Activated naive CD8-positive, alpha-beta T cell treated with anti-CD3 and anti-CD28 coated beads, Interleukin-2, amount 50 U/mL, for 24 hours (primary cell): ENCODE data around the gene ZNRF2.
A peak's percentile ranks its signal among the peaks of the same experiment; 100 is the strongest.
"Not testable (repeated sequence)": the region's sequence is repeated elsewhere in the genome, so short reads cannot be mapped to it uniquely, and the experiment has no call there.

ENCODE experiments used
- ATAC-seq: fragments of 150-1000 bp; cut with Tn5 transposase; one replicate; pipeline ENCODE4 v1.10.0; 2021
- DNase-seq: peaks from one replicate; pipeline ENCODE4 v3.0.0; 2021
- H3K27ac Mint-ChIP-seq: one replicate; pipeline ENCODE4 v1.8.0; 2021; ENCODE audit warnings: mild to moderate bottlenecking, mixed read lengths
- H3K27me3 Mint-ChIP-seq: one replicate; pipeline ENCODE4 v1.8.0; 2021; ENCODE audit warnings: mixed read lengths
- H3K36me3 Mint-ChIP-seq: one replicate; pipeline ENCODE4 v1.8.0; 2021; ENCODE audit warnings: low read depth, mixed read lengths
- H3K4me1 Mint-ChIP-seq: one replicate; pipeline ENCODE4 v1.8.0; 2021; ENCODE audit warnings: mixed read lengths
- H3K4me3 Mint-ChIP-seq: one replicate; pipeline ENCODE4 v1.8.0; 2021; ENCODE audit warnings: mild to moderate bottlenecking, moderate library complexity, mixed read lengths
- H3K9me3 Mint-ChIP-seq: one replicate; pipeline ENCODE4 v1.8.0; 2021; ENCODE audit warnings: mixed read lengths

Gene ZNRF2

GRCh38 chr7:30273552-30273951 is 10.8 kb upstream of the ZNRF2 start:
- Mint-ChIP-seq H3K27me3 (no peaks in the 10 kb centered on the region), H3K4me3 (no peak overlapping the region), H3K9me3 (no peaks in the 10 kb centered on the region), H3K4me1 (peaks cover 3% of the 10 kb centered on the region), H3K36me3 (no peaks in the 10 kb centered on the region), H3K27ac (no peak overlapping the region)
- no peak for DNase-seq
- no peak for ATAC-seq

- no peaks in the 10 kb centered on the region for H3K9me3 Mint-ChIP-seq
- H3K27me3 Mint-ChIP-seq, result no peaks in the 10 kb centered on the region
- H3K4me1 Mint-ChIP-seq, result peaks cover 10% of the 10 kb centered on the region
- H3K27ac Mint-ChIP-seq, result no peak overlapping the region
- H3K4me3 Mint-ChIP-seq, result no peak overlapping the region
- H3K36me3 Mint-ChIP-seq, result no peaks in the 10 kb centered on the region
- ATAC-seq (no peak), DNase-seq (no peak)
These were observed 9.8 kb upstream of the ZNRF2 start for GRCh38 chr7:30274641-30275040.

GRCh38 chr7:30276203-30276900 is 8.0 kb upstream of the ZNRF2 start:
- DNase-seq (peak; percentile 43), ATAC-seq (peak; percentile 69)
- Mint-ChIP-seq H3K9me3 (no peaks in the 10 kb centered on the region), H3K27me3 (no peaks in the 10 kb centered on the region), H3K4me3 (no peak overlapping the region), H3K36me3 (no peaks in the 10 kb centered on the region), H3K27ac (no peak overlapping the region), H3K4me1 (peaks cover 13% of the 10 kb centered on the region)

- no peak for DNase-seq
- Mint-ChIP-seq H3K4me1 (peaks cover 15% of the 10 kb centered on the region), H3K27me3 (no peaks in the 10 kb centered on the region), H3K27ac (peak overlapping the region; percentile 15), H3K4me3 (no peak overlapping the region), H3K36me3 (no peaks in the 10 kb centered on the region), H3K9me3 (no peaks in the 10 kb centered on the region)
- no peak for ATAC-seq
These were observed 6.0 kb upstream of the ZNRF2 start for GRCh38 chr7:30278376-30278775.

- Mint-ChIP-seq H3K4me3 (peak overlapping the region; percentile 12), H3K27ac (peak overlapping the region; percentile 36), H3K4me1 (peaks cover 20% of the 10 kb centered on the region), H3K9me3 (no peaks in the 10 kb centered on the region), H3K36me3 (no peaks in the 10 kb centered on the region), H3K27me3 (no peaks in the 10 kb centered on the region)
- DNase-seq, result no peak
- peak; percentile 13 for ATAC-seq
These were observed 5.3 kb upstream of the ZNRF2 start for GRCh38 chr7:30278849-30279652.

GRCh38 chr7:30279653-30279904 is 4.8 kb upstream of the ZNRF2 start:
- ATAC-seq, result no peak
- H3K9me3 Mint-ChIP-seq, result no peaks in the 10 kb centered on the region
- peaks cover 21% of the 10 kb centered on the region for H3K4me1 Mint-ChIP-seq
- no peak for DNase-seq
- no peaks in the 10 kb centered on the region for H3K36me3 Mint-ChIP-seq
- peak overlapping the region; percentile 12 for H3K4me3 Mint-ChIP-seq
- no peaks in the 10 kb centered on the region for H3K27me3 Mint-ChIP-seq
- H3K27ac Mint-ChIP-seq, result peak overlapping the region; percentile 36

GRCh38 chr7:30280631-30281030 is 3.8 kb upstream of the ZNRF2 start:
- no peak for ATAC-seq
- Mint-ChIP-seq H3K4me3 (no peak overlapping the region), H3K4me1 (peaks cover 21% of the 10 kb centered on the region), H3K9me3 (no peaks in the 10 kb centered on the region), H3K27me3 (no peaks in the 10 kb centered on the region), H3K36me3 (no peaks in the 10 kb centered on the region), H3K27ac (no peak overlapping the region)
- DNase-seq, result no peak

GRCh38 chr7:30281263-30281662 is 3.1 kb upstream of the ZNRF2 start:
- DNase-seq (no peak), ATAC-seq (no peak)
- no peaks in the 10 kb centered on the region for H3K9me3 Mint-ChIP-seq
- H3K27ac Mint-ChIP-seq, result no peak overlapping the region
- H3K4me3 Mint-ChIP-seq, result no peak overlapping the region
- peaks cover 25% of the 10 kb centered on the region for H3K4me1 Mint-ChIP-seq
- H3K27me3 Mint-ChIP-seq, result no peaks in the 10 kb centered on the region
- peaks cover 5% of the 10 kb centered on the region for H3K36me3 Mint-ChIP-seq

- ATAC-seq, result no peak
- Mint-ChIP-seq H3K9me3 (no peaks in the 10 kb centered on the region), H3K4me3 (no peak overlapping the region), H3K27me3 (no peaks in the 10 kb centered on the region), H3K36me3 (peaks cover 8% of the 10 kb centered on the region), H3K27ac (no peak overlapping the region), H3K4me1 (peaks cover 28% of the 10 kb centered on the region)
- DNase-seq, result no peak
These were observed 2.6 kb upstream of the ZNRF2 start for GRCh38 chr7:30281791-30282190.

- no peak overlapping the region for H3K27ac Mint-ChIP-seq
- DNase-seq (no peak), ATAC-seq (no peak)
- H3K4me1 Mint-ChIP-seq, result peaks cover 35% of the 10 kb centered on the region
- H3K27me3 Mint-ChIP-seq, result no peaks in the 10 kb centered on the region
- no peaks in the 10 kb centered on the region for H3K9me3 Mint-ChIP-seq
- no peak overlapping the region for H3K4me3 Mint-ChIP-seq
- peaks cover 8% of the 10 kb centered on the region for H3K36me3 Mint-ChIP-seq
These were observed 1.7 kb upstream of the ZNRF2 start for GRCh38 chr7:30282735-30283134.

- Mint-ChIP-seq H3K4me3 (peak overlapping the region; percentile 79), H3K27me3 (no peaks in the 10 kb centered on the region), H3K9me3 (no peaks in the 10 kb centered on the region), H3K36me3 (peaks cover 8% of the 10 kb centered on the region), H3K27ac (peak overlapping the region; percentile 64), H3K4me1 (peaks cover 45% of the 10 kb centered on the region)
- ATAC-seq (no peak), DNase-seq (peak; percentile 48)
These were observed 704 bp downstream of the ZNRF2 start for GRCh38 chr7:30285067-30285535.

GRCh38 chr7:30285536-30286284 is 1.3 kb downstream of the ZNRF2 start:
- Mint-ChIP-seq H3K36me3 (peaks cover 8% of the 10 kb centered on the region), H3K27ac (peak overlapping the region; percentile 98), H3K9me3 (no peaks in the 10 kb centered on the region), H3K4me3 (peak overlapping the region; percentile 97), H3K27me3 (no peaks in the 10 kb centered on the region), H3K4me1 (peaks cover 49% of the 10 kb centered on the region)
- DNase-seq (peak; percentile 59), ATAC-seq (no peak)

GRCh38 chr7:30286749-30287148 is 2.4 kb downstream of the ZNRF2 start:
- H3K36me3 Mint-ChIP-seq, result peaks cover 11% of the 10 kb centered on the region
- H3K4me3 Mint-ChIP-seq, result peak overlapping the region; percentile 97
- no peaks in the 10 kb centered on the region for H3K9me3 Mint-ChIP-seq
- H3K27me3 Mint-ChIP-seq, result no peaks in the 10 kb centered on the region
- ATAC-seq, result no peak
- peaks cover 59% of the 10 kb centered on the region for H3K4me1 Mint-ChIP-seq
- no peak for DNase-seq
- peak overlapping the region; percentile 98 for H3K27ac Mint-ChIP-seq

- H3K27me3 Mint-ChIP-seq, H3K9me3 Mint-ChIP-seq, H3K27ac Mint-ChIP-seq, ATAC-seq, DNase-seq: not testable (repeated sequence)
- H3K36me3 Mint-ChIP-seq, result peaks cover 11% of the 10 kb centered on the region
- peak overlapping the region; percentile 44 for H3K4me3 Mint-ChIP-seq
- H3K4me1 Mint-ChIP-seq, result peaks cover 63% of the 10 kb centered on the region
These were observed 3.2 kb downstream of the ZNRF2 start for GRCh38 chr7:30287625-30288024.

- H3K4me1 Mint-ChIP-seq, result peaks cover 63% of the 10 kb centered on the region
- not testable (repeated sequence) for H3K27me3 Mint-ChIP-seq, H3K27ac Mint-ChIP-seq, H3K9me3 Mint-ChIP-seq, ATAC-seq, DNase-seq, H3K4me3 Mint-ChIP-seq
- peaks cover 11% of the 10 kb centered on the region for H3K36me3 Mint-ChIP-seq
These were observed 5.2 kb downstream of the ZNRF2 start for GRCh38 chr7:30289634-30290033.
